IPS-11a (cell line): ENCODE data around the gene RXFP1.

Source experiments
- H3K4me3 ChIP-seq: one replicate; pipeline ENCODE4 v1.5.1; 2013; ENCODE audit warnings: low read depth, low read length, control low read depth

Gene RXFP1

DNA sequence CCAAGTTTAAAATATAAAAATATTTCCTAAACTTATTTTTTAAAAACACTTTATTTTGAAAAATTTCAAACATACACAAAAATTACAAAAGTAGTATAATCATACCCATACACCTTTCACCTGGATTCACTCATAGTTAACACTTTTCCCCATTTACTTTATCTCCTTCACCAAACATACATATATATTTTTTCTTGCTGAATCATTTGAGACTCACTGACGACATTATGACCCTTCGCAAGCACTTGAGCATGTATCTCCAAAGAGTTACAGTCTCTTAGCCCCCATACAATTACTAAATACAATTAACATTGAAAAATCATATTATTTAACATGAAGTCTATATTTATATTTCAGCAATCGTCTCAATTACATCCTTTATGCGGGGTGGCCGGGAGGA, 19.8 kb downstream of the RXFP1 start:
- no peak overlapping the region for H3K4me3 ChIP-seq

DNA sequence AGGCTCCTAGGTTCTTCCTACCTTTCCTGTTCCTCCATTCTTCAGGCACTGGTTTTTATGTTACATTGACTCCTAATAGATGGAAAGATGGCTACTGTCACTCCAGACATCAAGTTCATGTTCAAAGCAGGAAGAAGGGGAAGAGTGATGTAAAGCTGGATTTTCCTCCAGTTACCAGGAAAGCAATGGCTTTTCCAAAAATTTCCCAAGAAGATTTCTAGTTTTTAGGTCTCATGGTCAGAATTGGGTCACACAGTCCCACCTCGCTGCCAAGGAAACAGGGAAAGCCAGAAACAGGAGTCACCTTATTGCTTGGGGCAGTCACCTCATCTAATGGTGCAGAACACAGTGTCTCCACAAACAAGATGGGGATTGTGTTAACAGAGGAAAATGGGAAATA, 21.5 kb downstream of the RXFP1 start:
- no peak overlapping the region for H3K4me3 ChIP-seq

DNA sequence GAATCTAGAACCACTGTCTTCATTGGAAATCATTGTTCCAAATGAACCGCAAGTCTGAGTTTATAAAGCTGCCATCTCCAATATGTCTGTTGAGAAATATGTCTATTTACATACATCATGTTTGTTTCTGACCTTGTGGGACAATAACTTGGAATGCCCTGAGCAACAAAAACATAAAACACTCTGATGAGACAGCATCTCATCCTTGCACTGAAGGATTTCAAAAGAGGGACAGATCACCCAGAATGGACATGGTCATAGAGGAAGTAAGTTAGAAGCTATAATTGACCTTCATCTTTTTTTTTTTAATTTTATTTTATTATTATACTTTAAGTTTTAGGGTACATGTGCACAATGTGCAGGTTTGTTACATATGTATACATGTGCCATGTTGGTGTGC, 22.5 kb downstream of the RXFP1 start:
- no peak overlapping the region for H3K4me3 ChIP-seq

DNA sequence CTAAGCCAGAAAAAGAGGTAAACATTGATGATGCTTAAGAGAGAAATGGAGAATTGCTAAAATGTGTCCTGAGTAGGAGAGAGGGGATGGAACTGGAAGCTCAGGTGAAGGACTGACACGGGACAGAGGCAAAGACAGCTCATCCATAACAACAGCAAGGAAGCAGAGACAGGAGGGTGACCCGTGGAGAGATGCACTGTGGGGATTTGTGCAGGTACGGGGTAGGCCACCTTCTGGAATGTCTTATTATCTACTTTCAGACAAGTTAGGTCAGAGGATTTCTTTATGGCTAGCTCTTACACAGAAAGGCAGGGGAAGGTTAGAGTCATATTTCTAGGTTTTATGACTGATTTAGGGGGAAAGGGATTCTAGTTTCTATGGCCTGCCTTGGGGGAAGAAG, 31.7 kb downstream of the RXFP1 start:
- no peak overlapping the region for H3K4me3 ChIP-seq

DNA sequence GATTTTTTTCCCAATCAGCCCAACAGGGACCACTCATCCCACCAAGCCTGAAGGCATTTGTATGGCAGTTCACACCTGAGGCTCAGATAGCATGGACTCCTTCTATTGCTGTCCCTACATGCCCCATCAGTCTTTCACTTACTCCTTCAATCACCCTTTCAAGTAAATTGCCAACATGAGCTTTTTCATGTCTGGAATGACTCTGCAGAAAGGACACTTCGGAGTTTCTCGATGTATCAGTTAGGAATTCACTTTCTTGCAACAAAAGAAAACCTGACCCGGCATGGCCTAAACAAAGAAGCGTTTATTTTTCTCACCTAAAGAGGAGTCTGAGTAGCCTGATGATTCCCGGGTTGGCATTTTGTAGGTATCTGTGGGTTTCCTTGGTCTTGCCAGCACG, 38.6 kb downstream of the RXFP1 start:
- H3K4me3 ChIP-seq, result no peak overlapping the region

DNA sequence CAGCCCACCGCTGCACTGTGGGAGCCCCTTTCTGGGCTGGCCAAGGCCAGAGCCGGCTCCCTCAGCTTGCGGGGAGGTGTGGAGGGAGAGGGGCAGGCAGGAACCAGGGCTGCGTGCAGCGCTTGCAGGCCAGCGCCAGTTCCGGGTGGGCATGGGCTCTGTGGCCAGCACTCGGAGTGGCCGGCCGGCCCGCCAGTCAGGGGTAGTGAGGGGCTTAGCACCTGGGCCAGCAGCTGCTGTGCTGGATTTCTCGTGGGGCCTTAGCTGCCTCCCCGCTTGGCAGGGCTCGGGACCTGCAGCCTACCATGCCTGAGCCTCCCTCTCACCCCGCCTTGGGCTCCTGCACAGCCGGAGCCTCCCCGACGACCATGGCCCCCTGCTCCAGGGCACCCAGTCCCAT, 45.2 kb downstream of the RXFP1 start:
- no peak overlapping the region for H3K4me3 ChIP-seq

DNA sequence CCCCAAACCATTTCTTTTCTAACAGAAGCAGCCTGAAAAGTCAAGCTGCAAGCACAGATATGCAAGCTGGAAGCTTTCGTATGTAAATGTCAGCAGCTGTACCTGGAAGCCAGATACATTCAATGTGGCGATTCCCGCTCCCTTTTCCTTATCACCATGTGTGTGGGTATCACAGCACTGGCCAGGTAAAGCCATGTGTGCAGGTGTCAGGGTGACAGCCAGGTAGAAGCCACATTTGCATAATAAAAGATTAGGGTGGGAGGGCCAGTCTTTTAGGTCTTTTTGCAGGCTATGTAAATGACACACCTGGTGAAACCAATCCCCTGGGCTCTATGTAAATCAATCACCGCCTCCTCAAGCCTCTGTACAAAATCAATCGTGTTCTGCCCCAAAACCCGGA, 50.1 kb downstream of the RXFP1 start:
- H3K4me3 ChIP-seq, result no peak overlapping the region

DNA sequence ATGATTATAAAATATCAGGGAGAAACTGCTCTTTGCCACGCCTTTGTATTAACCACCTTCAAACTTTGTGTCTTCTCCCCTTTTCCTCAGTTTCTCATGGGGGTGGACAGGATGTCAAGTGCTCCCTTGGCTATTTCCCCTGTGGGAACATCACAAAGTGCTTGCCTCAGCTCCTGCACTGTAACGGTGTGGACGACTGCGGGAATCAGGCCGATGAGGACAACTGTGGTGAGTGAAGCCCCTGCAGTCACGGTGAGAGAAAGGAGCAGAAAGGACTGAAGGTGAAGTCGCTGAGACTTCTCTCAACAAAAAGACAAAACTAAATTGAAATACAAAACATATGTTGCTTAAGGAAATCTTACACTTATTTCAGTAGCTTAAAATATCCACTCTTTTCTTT, 50.9 kb downstream of the RXFP1 start:
- H3K4me3 ChIP-seq, result no peak overlapping the region

DNA sequence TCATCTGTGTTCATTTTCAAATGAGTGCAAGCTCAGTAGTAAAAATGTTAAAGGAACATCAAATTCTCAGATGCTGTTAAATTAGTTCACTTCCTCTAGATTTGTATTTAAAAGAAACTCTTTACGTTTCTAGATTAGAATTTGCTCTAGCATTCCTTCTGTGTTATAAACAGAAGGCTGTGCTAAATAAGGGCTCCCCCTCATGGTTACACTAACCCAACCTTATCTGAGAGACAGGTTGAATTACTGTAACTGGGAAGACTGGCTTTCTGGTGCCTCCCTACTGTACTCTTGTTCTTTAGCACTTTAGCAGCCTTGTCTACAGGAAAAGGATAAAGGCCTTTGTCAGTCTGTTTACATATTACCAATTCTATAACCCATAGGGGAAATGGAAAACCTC, 56.8 kb downstream of the RXFP1 start:
- H3K4me3 ChIP-seq, result no peak overlapping the region

DNA sequence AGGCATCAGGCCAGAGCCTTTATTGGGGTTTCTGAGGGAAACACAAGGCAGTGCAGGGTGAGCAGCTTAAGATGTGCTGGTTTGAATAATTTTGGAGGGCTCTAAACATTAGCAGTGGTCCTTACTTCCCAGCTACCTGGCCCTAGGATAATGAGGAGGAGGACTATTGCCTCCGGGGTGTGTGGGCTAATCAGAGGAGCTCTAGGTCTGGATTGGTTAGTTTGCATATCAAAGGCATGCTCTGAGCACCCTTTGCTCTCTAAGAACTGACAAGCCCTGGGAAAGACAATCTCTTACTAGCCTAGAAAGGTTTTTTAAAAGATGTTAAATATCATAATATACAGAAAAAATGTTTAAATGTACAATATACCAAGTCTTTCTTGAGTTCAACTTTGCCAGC, 58.4 kb downstream of the RXFP1 start:
- no peak overlapping the region for H3K4me3 ChIP-seq

DNA sequence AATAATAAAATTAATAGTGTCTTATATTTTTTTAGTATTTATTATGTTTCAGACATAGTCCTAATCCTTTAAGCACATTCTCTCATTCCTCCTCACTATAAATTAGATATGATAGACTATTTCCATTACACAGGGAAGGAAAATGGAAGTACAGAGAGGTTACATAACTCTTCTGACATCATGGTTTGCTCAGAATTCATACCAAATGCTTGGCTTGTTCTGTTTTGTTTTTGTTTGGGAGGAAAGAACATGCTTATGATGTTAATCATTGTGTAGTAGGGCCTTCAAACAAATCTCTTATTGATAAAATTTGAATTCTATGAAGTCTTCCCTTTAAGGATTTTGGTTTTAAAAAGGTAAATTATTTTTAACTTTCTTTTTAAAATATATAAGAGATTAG, 59.5 kb downstream of the RXFP1 start:
- H3K4me3 ChIP-seq, result no peak overlapping the region

DNA sequence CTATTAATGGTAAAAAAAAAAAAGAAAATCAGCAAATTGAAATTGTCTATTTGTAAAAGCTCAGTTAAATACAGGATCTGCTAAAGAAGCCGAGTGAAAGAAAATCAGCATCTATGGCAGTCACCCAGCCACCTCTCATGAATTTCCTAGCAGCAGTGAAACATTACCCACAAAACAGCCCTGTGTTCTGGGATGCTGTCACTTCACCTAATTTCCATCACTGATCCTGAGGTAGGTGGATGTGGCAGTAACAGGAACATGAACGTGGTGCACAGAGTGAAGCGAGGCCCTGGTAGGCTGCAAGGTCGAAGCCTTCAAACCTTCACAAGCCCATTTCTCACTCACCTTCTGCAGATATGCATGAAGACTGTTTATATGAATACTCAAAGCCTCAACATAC, 65.2 kb downstream of the RXFP1 start:
- H3K4me3 ChIP-seq, result no peak overlapping the region

DNA sequence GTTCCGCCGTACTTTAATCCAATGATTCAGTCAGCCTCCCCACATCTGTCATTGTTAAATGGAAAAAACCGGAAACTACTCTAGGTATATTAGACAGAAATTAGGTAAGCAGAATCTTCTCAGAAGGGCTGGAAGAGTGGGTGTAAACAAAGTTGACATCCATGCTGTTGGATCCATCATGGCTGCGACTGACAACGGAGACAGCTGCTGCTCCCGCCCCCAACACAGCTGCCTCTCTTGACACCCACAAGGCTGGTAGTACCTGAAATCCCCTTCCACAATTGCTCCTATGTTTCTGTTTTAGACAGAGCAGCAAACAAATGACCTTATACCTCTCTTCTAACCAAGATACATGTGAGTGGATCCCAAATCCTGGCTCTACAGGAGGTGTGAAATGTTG, 66.6 kb downstream of the RXFP1 start:
- H3K4me3 ChIP-seq, result no peak overlapping the region

DNA sequence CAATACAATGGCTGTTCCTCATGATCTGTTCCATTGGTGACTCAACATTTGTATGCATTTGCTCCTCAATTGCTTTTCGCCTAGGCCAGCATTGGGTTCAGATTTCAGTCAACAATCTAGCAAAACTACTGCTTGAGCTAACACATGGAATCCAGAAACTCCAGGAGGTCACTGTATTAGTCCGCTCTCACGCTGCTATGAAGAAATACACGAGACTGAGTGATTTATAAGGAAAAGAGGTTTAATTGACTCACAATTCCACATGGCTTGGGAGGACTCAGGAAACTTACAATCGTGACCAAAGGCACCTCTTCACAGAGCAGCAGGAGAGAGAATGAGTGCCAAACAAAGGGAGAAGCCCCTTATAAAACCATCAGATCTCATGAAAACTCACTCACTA, 67.1 kb downstream of the RXFP1 start:
- H3K4me3 ChIP-seq, result no peak overlapping the region

DNA sequence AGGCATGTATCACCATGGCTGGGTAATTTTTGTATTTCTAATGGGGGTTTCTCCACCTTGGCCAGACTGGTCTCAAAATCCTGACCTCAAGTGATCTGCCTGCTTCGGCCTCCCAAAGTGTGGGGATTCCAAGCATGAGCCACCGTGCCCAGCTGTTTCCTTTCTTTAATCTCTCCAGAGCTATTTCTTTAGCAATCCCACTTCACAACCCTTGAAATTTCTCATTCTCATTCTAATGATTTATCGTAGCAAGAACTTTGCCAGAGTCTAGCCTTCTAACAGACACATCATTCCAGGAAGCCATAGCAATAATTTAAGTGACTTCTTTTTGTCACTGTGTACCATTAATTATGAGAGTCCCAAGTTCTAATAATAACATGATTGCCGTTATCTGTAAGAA, 68.6 kb downstream of the RXFP1 start:
- no peak overlapping the region for H3K4me3 ChIP-seq

DNA sequence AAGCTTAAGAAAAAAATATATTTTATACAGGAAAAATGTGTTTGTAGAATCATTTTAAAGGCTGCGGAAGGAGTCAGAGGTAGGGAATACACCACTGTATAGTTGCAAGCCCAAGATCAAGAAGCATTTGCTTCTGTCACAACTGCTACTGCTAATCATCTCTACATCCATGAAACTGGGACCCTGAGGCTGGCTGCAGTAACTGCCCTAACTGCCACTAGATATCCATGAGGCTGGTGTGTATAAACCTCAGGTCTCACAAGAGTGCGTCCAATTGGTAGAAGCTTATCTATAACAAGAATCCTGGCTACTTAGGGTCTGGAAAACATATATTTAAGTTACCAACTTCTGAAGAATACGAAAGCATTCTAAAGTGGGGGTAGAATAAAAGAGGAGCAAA, 69.1 kb downstream of the RXFP1 start:
- no peak overlapping the region for H3K4me3 ChIP-seq

DNA sequence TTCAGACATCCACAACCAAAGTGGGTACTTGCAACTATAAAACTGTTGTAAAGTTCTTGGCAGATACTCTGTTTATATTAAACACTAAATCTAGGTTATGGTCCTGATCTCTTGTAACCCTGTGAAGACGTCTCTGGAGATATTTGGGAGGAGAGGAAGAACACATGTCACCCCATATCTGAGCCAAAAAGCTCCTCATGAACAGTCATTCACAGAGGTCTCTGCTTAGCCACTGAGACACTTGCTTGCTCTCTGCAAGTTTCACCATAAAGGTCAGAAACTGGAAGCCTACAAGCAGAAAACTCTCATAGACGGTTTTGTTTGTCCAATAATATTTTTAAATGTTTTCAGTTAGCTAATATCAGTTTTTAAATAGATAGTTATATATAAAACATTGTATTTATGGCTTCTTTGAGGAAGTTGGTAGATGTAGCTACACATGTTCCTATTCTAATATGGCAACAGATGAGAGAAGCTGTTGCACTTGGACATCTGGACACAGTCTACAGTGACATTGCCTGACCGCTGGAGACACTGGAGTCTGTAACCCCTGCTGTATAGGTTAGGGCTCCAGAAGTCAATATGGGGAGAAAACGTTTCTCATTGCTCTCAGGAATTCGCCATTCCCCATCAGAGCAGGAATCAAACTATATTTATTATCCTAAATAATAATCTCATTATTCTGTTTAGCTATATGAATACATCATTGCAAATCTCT, 76.4 kb downstream of the RXFP1 start:
- no peak overlapping the region for H3K4me3 ChIP-seq

DNA sequence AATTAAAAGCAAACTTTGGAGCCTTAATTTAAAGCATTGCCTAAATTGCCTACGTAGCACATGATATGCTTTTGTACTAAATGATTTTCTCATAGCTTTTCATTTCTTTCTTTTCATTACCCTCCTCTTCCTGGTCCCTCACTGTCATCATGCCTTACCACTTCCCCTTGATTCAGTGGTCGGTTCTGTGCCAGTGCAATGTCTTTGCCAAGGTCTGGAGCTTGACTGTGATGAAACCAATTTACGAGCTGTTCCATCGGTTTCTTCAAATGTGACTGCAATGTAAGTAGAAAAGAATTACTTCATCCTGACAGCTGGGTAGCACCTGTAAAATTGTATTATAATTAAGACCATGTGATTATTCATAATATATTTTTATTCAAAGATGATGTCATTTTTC, 77.5 kb downstream of the RXFP1 start:
- H3K4me3 ChIP-seq, result no peak overlapping the region

DNA sequence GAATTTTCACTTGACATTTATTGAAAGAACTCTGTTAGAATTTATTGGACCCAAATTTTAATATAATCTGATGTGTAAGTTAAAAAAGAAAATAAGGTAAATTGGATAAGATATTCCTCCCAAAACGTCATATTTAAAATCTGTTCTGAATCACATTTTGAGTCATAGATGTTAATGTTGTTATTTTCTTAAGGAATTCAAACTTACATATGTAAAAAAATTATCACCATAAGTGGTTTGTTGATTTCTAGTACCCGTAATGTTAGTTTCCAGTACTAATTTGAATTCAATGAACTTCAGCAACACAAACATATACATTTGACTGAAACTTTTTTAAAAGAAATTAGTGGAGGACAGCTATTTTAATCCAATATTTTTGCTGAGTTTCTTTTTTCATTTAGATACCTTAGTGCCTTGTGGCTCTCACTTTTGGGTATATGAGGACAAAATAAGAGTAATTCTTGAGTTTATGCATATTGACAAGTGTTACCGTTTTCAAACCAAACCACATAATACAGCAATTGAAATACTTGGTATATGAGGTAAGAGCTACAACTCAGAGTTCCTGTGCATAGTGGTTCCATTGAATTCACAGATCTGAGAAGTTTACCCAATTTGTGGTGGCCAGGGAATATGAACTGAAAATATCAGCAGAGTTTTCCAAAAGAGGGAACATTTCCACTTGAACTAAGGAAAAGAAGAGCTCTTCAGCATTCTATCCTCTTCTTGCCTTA, 78.2 kb downstream of the RXFP1 start:
- no peak overlapping the region for H3K4me3 ChIP-seq

DNA sequence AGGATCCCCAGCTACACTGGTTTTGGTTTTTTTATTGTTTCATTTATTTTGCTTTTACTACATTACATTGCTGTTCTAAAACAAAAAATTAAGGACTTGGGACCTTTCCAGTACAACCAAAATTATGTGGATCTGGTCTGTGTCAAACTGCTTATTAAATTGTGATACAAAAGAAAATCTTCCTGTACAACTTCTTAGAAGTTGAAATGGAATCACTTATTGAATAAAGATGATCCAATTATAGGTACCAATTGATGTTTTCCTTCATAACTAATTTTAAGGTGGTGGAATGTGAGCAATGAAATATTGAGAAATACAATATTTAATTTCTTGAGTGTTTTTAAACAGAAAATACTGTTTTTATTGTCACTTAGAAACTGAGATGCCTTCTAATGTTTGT, 82.7 kb downstream of the RXFP1 start:
- no peak overlapping the region for H3K4me3 ChIP-seq

DNA sequence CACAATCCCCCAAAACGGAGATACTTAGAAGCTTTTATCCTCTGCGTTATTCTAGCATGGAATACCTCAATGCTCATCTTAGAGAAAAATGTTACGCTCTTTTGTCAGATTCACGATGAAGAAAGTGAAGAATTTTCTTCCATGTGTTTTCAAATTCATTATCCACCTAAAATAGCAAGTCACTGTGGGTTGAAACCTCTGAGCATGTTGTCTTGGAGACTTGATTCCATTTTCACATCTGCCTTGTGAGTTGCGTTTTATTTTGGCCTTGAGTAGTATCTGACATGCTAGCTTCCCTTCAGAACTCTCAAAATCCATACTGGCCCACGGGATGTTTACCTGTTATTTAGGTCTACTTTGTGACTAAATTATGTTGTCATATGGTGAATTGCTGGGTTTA, 83.7 kb downstream of the RXFP1 start:
- H3K4me3 ChIP-seq, result no peak overlapping the region

DNA sequence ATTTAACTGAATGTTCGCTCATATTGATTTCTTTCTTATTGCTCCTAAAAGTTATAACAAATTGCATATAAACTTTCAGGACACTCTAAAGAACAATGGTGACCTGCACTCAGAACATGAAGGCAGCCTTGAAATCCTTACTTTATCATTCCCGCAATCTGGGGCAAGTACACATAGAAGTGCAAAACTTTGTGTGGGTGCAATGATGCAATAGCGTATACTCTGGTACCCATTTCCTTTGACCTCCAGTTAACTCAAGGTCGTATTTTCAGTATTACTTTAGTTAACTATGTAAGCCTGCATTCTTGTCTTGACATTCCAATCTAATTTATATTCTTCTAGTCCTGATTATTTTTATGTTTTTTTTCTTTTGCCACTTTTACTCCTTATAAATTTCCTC, 85.3 kb downstream of the RXFP1 start:
- no peak overlapping the region for H3K4me3 ChIP-seq

DNA sequence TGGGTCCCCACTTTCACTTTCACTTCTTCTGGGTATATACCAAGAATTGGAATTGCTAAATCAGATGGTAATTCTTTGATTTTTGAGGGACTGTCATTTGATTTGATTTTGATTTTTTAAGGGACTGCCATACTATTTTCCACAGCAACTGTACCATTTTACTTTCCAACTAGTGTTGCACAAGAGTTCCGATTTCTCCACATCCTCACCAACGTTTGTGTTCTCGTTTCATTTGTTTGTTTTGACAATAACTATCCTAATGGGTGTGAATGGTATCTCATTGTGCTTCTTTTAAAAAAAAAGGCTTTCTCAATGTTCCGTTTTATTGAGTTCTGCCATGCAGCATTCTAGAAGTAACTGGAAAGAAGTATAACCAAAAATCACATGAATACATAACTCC, 87.4 kb downstream of the RXFP1 start:
- no peak overlapping the region for H3K4me3 ChIP-seq
